ENCODE results near the gene CLDN11.

The CLDN11 gene

DNA sequence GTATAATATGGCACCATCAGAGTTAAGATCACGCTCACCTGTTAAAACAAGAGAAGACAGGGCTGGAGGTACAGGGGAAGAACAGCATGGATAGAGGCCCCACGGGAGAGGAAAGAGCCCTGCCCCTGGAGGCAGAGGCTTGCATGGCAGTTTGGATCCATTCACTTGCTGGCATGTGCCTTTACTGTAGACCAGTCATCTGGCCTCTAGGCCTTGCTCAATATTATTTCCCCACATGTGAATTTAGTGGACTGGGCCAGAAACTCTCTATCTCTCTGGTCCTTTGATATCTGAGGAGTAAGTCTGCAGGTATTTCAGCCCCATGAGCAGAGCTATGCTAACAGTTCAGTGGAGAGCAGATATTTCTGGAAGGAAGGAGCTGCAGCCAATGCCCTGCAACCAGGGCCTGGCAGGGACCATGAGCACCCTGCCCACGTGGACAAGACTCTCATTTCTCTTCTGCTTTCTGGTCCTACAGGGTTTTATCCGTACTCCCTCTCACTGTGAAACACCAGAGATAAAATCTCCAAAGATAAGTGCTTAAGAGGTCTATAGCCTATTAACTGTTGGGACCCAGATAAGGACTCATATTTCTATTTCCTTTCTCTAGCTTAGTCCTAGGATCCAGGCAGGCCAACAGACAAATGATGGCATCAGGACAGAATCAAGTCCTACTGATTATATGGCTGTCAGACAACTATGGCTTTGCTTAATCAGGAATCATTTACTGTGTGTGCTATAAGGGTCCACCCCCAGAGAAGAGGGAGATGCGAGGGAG is 65.0 kb downstream of the CLDN11 start:
- H3K4me2 ChIP-seq (ENCODE audit: low read length), result no peak overlapping the region
- peak; percentile 40 for DNase-seq
- H4K8ac ChIP-seq (ENCODE audit: low read depth, low read length), result no peak overlapping the region
- H3K9ac ChIP-seq (ENCODE audit: low read length), result no peak overlapping the region
- peaks cover 3% of the 10 kb centered on the region for H3K4me1 ChIP-seq (ENCODE audit: control insufficient read depth, low read depth, low read length)
- no peak overlapping the region for H3K27ac ChIP-seq (ENCODE audit: low read depth, low read length)
- no peaks in the 10 kb centered on the region for H3K36me3 ChIP-seq (ENCODE audit: control insufficient read depth, insufficient read depth, low read length)
- H2BK120ac ChIP-seq (ENCODE audit: low read depth, low read length), result no peak overlapping the region
- H3K23ac ChIP-seq (ENCODE audit: low read length), result no peak overlapping the region
- no peak overlapping the region for H2BK5ac ChIP-seq (ENCODE audit: low read length)
- H2BK15ac ChIP-seq (replicated peaks; ENCODE audit: low read depth), result no peak overlapping the region
- no peak overlapping the region for H3K4ac ChIP-seq (ENCODE audit: low read depth, low read length)
- H2AK5ac ChIP-seq (ENCODE audit: low read length), result no peak overlapping the region
- no peak overlapping the region for H3K56ac ChIP-seq (ENCODE audit: low read length)
- no peak overlapping the region for H4K5ac ChIP-seq (ENCODE audit: low read length)
- H3K79me2 ChIP-seq (ENCODE audit: control insufficient read depth, insufficient read depth, low read length), result no peaks in the 10 kb centered on the region
- H3K18ac ChIP-seq (ENCODE audit: low read length), result no peak overlapping the region
- no peaks in the 10 kb centered on the region for H3K79me1 ChIP-seq (ENCODE audit: low read length)
- WGBS (ENCODE audit: extremely low coverage, insufficient coverage, low lambda C conversion rate), result no CpG with 5 or more reads among the region's 5 CpGs
- no peak overlapping the region for H3K4me3 ChIP-seq (ENCODE audit: low read length)
- H3K27me3 ChIP-seq (ENCODE audit: insufficient read depth, low read length, poor library complexity), result no peaks in the 10 kb centered on the region
